ENCODE data around the gene CFL2.

DNA sequence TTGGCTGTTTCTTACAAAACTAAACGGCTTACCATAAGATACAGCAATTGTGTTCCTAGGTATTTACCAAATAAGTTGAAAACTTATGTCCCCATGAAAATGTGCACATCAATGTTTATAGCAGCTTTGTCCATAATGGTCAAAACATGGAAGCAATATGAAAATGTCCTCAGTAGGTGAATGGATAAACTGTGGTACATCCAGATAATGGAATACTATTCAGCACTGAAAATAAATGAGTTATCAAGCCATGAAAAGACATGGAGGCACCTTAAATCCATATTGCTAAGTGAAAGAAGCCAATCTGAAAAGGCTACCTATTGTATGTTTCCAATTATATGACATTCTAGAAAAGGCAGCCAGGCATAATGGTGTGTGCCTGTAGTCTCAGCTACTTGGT is 40.7 kb downstream of the CFL2 start:
- TF ChIP-seq, protein P1, sequence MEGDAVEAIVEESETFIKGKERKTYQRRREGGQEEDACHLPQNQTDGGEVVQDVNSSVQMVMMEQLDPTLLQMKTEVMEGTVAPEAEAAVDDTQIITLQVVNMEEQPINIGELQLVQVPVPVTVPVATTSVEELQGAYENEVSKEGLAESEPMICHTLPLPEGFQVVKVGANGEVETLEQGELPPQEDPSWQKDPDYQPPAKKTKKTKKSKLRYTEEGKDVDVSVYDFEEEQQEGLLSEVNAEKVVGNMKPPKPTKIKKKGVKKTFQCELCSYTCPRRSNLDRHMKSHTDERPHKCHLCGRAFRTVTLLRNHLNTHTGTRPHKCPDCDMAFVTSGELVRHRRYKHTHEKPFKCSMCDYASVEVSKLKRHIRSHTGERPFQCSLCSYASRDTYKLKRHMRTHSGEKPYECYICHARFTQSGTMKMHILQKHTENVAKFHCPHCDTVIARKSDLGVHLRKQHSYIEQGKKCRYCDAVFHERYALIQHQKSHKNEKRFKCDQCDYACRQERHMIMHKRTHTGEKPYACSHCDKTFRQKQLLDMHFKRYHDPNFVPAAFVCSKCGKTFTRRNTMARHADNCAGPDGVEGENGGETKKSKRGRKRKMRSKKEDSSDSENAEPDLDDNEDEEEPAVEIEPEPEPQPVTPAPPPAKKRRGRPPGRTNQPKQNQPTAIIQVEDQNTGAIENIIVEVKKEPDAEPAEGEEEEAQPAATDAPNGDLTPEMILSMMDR (conservative IDR thresholded peaks at IDR 0.05) = no peak
- no peak for TF ChIP-seq ZFX (IDR thresholded peaks at IDR 0.05)
